HL-60/S4 (cell line): ENCODE measurements around the gene GLUD1.

Source experiments
- in situ Hi-C: fragments of 300-500 bp; cut with MboI; formaldehyde crosslinking; loops from 2 replicates; pipeline ENCODE4 v1.14.3; 2022; ENCODE audit warnings: low sequenced_read_pairs

GLUD1 gene

DNA sequence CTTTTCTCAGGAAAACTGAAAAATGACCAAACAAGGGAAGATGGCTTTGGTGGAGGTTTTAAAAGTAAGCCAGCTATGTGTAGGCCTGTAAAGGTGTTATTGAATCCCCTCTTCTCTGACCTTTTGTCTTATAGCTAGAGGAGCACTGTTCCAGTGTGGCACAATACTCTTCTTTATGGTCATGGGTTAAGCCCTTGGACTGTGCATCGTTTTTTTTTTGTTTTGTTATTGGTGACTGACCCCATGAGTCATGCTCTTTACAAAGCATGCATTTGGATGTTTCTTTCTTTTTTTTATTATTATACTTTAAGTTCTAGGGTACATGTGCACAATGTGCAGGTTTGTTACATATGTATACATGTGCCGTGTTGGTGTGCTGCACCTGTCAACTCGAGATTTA is 94.2 kb downstream of the GLUD1 start:
- in situ Hi-C loops, result no loop called here
